ENCODE data around the gene CCDC50. TPM values are rescaled to one million over a fixed set of nuclear protein-coding genes. Genes with fewer than 3 reads are reported as not detected.
A peak's percentile ranks its signal among the peaks of the same experiment; 100 is the strongest.

CCDC50 gene
- total RNA-seq, 2 donors from 2014 or later, result 29.4 to 35.9 TPM

GRCh38 chr3:191301017-191301416, 28.2 kb upstream of the CCDC50 start:
- Mint-ChIP-seq H3K27ac (no peak overlapping the region), H3K36me3 (ENCODE audit: insufficient read depth in 2 of 2) (no peaks in the 10 kb centered on the region), H3K9me3 (no peaks in the 10 kb centered on the region), H3K4me3 (peak overlapping the region in 1 of 2 donors; percentile 9), H3K27me3 (ENCODE audit: low read depth) (no peaks in the 10 kb centered on the region), H3K4me1 (ENCODE audit: low read depth) (no peaks in the 10 kb centered on the region)
- peak; percentile 36 to 56 for ATAC-seq (replicated peaks in 1 of 2)
- DNase-seq, result no peak

DNA sequence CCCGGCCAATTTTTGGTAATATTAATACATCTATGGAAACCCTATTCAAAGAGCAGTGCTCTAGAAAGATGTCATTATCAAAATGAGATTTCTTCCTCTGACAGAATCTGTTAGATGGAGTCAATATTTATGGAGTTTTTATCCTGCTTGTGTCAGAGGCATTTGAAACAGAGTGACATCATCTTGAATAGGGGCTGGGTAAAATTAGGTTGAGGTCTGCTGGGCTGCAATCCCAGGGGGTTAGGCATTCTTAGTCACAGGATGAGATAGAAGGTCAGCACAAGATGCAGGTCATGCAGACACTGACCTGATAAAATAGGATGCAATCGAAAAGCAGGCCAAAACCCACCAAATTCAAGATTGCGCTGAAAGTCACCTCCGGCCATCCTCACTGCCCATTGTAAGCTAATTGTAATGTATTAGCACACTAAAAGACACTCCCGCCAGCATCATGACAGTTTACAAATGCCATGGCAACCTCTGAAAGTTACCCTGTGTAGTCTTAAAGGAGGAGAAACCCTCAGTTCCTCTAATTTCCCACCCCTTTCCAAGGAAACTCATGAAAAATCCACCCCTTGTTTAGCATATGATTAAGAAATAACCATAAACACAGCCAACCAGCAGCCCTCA, 27.3 kb upstream of the CCDC50 start:
- Mint-ChIP-seq H3K4me3 (no peak overlapping the region), H3K36me3 (ENCODE audit: insufficient read depth in 2 of 2) (no peaks in the 10 kb centered on the region), H3K27ac (no peak overlapping the region), H3K27me3 (ENCODE audit: low read depth) (no peaks in the 10 kb centered on the region), H3K4me1 (ENCODE audit: low read depth) (no peaks in the 10 kb centered on the region), H3K9me3 (no peaks in the 10 kb centered on the region)
- no peak for ATAC-seq (replicated peaks in 1 of 2)
- no peak for DNase-seq

GRCh38 chr3:191302451-191302850, 26.7 kb upstream of the CCDC50 start:
- no peaks in the 10 kb centered on the region for H3K4me1 Mint-ChIP-seq (ENCODE audit: low read depth)
- H3K9me3 Mint-ChIP-seq, result no peaks in the 10 kb centered on the region
- DNase-seq, result no peak
- no peak overlapping the region for H3K27ac Mint-ChIP-seq
- H3K36me3 Mint-ChIP-seq (ENCODE audit: insufficient read depth in 2 of 2), result no peaks in the 10 kb centered on the region
- no peak overlapping the region for H3K4me3 Mint-ChIP-seq
- H3K27me3 Mint-ChIP-seq (ENCODE audit: low read depth), result no peaks in the 10 kb centered on the region
- ATAC-seq (replicated peaks in 1 of 2), result no peak

DNA sequence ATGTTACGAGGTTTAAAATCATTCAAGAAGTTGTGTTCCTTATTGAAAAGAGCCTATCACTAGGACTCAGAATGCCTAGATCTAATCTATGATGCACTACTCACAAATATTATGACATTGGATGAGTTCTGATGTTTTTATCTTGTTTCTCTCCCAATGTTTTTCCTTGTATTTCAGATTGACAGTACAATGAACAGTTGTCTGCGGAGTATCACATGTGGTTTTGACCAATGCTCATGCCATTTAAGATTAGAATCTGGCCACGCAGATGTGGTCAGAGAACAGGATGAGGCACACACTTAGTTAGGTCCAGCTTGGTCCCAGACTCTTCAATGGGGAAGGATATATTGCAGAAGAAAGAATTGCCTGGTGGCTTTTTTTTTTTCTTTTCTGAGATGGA, 25.6 kb upstream of the CCDC50 start:
- ATAC-seq (replicated peaks in 1 of 2), result no peak
- no peaks in the 10 kb centered on the region for H3K27me3 Mint-ChIP-seq (ENCODE audit: low read depth)
- H3K36me3 Mint-ChIP-seq (ENCODE audit: insufficient read depth in 2 of 2), result no peaks in the 10 kb centered on the region
- no peak overlapping the region for H3K27ac Mint-ChIP-seq
- H3K4me3 Mint-ChIP-seq, result no peak overlapping the region
- H3K9me3 Mint-ChIP-seq, result no peaks in the 10 kb centered on the region
- H3K4me1 Mint-ChIP-seq (ENCODE audit: low read depth), result no peaks in the 10 kb centered on the region
- no peak for DNase-seq

GRCh38 chr3:191306428-191306827, 22.8 kb upstream of the CCDC50 start:
- no peaks in the 10 kb centered on the region for H3K4me1 Mint-ChIP-seq (ENCODE audit: low read depth)
- ATAC-seq (replicated peaks in 1 of 2), result no peak
- no peaks in the 10 kb centered on the region for H3K36me3 Mint-ChIP-seq (ENCODE audit: insufficient read depth in 2 of 2)
- no peaks in the 10 kb centered on the region for H3K27me3 Mint-ChIP-seq (ENCODE audit: low read depth)
- H3K9me3 Mint-ChIP-seq, result peaks cover 0 to 4% of the 10 kb centered on the region in 2 donors
- H3K4me3 Mint-ChIP-seq, result no peak overlapping the region
- DNase-seq, result no peak
- no peak overlapping the region for H3K27ac Mint-ChIP-seq

DNA sequence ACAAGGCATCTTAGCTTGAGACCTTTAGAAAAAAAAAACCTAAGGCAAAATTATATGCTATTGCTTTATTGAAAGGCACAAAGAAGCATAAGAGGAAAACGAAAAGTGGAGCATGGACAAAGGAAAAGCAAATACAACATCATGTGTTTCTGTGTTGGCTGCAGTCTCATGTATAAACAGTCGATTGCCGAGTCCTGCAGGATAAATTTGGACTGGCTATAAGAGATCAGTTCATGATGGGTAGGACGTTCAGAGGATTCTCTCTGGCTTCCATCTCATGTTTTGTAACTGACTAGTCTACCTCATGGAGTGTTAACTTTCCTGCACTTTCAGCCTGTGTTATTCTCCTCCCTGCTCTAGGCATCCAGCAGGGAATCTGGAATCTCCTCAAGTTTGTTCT, 21.9 kb upstream of the CCDC50 start:
- no peaks in the 10 kb centered on the region for H3K36me3 Mint-ChIP-seq (ENCODE audit: insufficient read depth in 2 of 2)
- peaks cover 0 to 4% of the 10 kb centered on the region in 2 donors for H3K9me3 Mint-ChIP-seq
- no peaks in the 10 kb centered on the region for H3K4me1 Mint-ChIP-seq (ENCODE audit: low read depth)
- H3K27me3 Mint-ChIP-seq (ENCODE audit: low read depth), result no peaks in the 10 kb centered on the region
- H3K27ac Mint-ChIP-seq, result no peak overlapping the region
- no peak for DNase-seq
- no peak for ATAC-seq (replicated peaks in 1 of 2)
- H3K4me3 Mint-ChIP-seq, result no peak overlapping the region

DNA sequence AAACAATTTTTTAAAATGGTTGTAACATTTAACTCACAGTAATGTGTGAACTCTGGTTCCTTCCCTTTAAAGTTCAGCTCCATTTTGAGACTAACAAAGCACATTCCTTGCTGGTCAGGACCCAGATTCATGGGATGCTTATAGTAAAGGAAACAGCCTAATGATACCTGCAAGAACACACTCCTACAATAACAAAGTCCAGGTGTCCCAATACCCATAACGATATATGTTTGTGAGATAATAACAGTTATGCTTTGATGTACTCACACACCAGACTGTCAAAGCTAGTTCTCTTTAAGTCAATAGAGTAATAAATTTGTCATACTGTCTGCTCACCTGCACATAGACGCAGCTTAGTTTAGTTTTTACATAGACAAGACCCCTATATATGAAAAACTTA, 15.9 kb upstream of the CCDC50 start:
- DNase-seq (no peak), ATAC-seq (replicated peaks in 1 of 2) (no peak)
- Mint-ChIP-seq H3K4me3 (no peak overlapping the region), H3K36me3 (ENCODE audit: insufficient read depth in 2 of 2) (no peaks in the 10 kb centered on the region), H3K27me3 (ENCODE audit: low read depth) (no peaks in the 10 kb centered on the region), H3K27ac (no peak overlapping the region), H3K9me3 (peaks cover 0 to 4% of the 10 kb centered on the region in 2 donors), H3K4me1 (ENCODE audit: low read depth) (no peaks in the 10 kb centered on the region)

GRCh38 chr3:191314109-191314728, 15.0 kb upstream of the CCDC50 start:
- Mint-ChIP-seq H3K9me3 (peaks cover 0 to 4% of the 10 kb centered on the region in 2 donors), H3K27me3 (ENCODE audit: low read depth) (no peaks in the 10 kb centered on the region), H3K4me3 (no peak overlapping the region), H3K4me1 (ENCODE audit: low read depth) (no peaks in the 10 kb centered on the region), H3K27ac (no peak overlapping the region), H3K36me3 (ENCODE audit: insufficient read depth in 2 of 2) (no peaks in the 10 kb centered on the region)
- DNase-seq, result no peak
- ATAC-seq (replicated peaks in 1 of 2), result no peak

DNA sequence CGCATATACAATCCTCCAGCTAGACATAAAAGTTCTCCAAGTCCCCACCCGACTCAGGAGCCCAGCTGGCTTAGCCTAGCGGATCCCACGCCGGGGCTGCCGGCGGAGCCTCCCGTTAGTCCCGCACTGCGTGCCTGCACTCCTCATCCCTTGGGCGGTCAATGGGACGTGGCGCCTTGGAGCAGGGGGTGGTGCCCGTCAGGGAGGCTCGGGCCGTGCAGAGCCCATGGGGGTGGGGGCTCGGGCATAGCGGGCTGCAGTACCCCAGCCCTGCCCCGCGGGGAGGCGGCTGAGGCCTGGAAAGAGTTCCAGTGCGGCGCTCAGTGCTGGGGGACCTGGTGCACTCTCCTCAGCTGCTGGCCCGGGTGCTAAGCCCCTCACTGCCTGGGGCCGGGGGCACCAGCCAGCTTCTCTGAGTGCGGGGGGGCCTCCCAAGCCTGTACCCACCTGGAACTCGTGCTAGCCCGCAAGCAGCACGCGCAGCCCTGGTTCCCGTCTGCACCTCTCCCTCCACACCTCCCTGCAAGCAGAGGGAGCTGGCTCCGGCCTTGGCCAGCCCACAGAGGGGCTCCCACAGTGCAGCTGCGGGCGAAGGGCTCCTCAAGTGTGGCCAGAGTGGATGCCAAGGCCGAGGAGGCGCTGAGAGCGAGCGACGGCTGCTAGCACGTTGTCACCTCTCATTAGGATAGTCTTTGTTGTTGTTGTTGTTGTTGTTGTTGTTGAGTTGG, 12.2 kb upstream of the CCDC50 start:
- Mint-ChIP-seq H3K36me3 (ENCODE audit: insufficient read depth in 2 of 2) (no peaks in the 10 kb centered on the region), H3K27me3 (ENCODE audit: low read depth) (no peaks in the 10 kb centered on the region), H3K9me3 (no peaks in the 10 kb centered on the region), H3K4me1 (ENCODE audit: low read depth) (no peaks in the 10 kb centered on the region), H3K4me3 (no peak overlapping the region), H3K27ac (no peak overlapping the region)
- ATAC-seq (replicated peaks in 1 of 2), result no peak
- DNase-seq, result no peak

- Mint-ChIP-seq H3K4me1 (ENCODE audit: low read depth) (no peaks in the 10 kb centered on the region), H3K9me3 (peaks cover 0 to 2% of the 10 kb centered on the region in 2 donors), H3K27ac (no peak overlapping the region), H3K36me3 (ENCODE audit: insufficient read depth in 2 of 2) (no peaks in the 10 kb centered on the region), H3K27me3 (ENCODE audit: low read depth) (no peaks in the 10 kb centered on the region), H3K4me3 (no peak overlapping the region)
- DNase-seq (no peak), ATAC-seq (replicated peaks in 1 of 2) (no peak)
Measured at GRCh38 chr3:191320316-191320715, 8.9 kb upstream of the CCDC50 start.

- H3K27ac Mint-ChIP-seq, result no peak overlapping the region
- peaks cover 0 to 2% of the 10 kb centered on the region in 2 donors for H3K9me3 Mint-ChIP-seq
- ATAC-seq (replicated peaks in 1 of 2), result no peak
- H3K27me3 Mint-ChIP-seq (ENCODE audit: low read depth), result no peaks in the 10 kb centered on the region
- no peaks in the 10 kb centered on the region for H3K4me1 Mint-ChIP-seq (ENCODE audit: low read depth)
- no peak overlapping the region for H3K4me3 Mint-ChIP-seq
- DNase-seq, result no peak
- no peaks in the 10 kb centered on the region for H3K36me3 Mint-ChIP-seq (ENCODE audit: insufficient read depth in 2 of 2)
Measured at GRCh38 chr3:191321019-191321767, 8.0 kb upstream of the CCDC50 start.

GRCh38 chr3:191324936-191325335, 4.3 kb upstream of the CCDC50 start:
- Mint-ChIP-seq H3K36me3 (ENCODE audit: insufficient read depth in 2 of 2) (no peaks in the 10 kb centered on the region), H3K27ac (no peak overlapping the region), H3K4me3 (no peak overlapping the region), H3K4me1 (ENCODE audit: low read depth) (peaks cover 7% of the 10 kb centered on the region), H3K9me3 (peaks cover 0 to 2% of the 10 kb centered on the region in 2 donors), H3K27me3 (ENCODE audit: low read depth) (peaks cover 8% of the 10 kb centered on the region)
- ATAC-seq (replicated peaks in 1 of 2), result no peak
- no peak for DNase-seq

GRCh38 chr3:191327526-191327925, 1.7 kb upstream of the CCDC50 start:
- H3K4me3 Mint-ChIP-seq, result no peak overlapping the region
- H3K9me3 Mint-ChIP-seq, result peaks cover 0 to 2% of the 10 kb centered on the region in 2 donors
- peaks cover 18% of the 10 kb centered on the region for H3K4me1 Mint-ChIP-seq (ENCODE audit: low read depth)
- peaks cover 23% of the 10 kb centered on the region for H3K27me3 Mint-ChIP-seq (ENCODE audit: low read depth)
- peaks cover 2% of the 10 kb centered on the region in 2 donors for H3K36me3 Mint-ChIP-seq (ENCODE audit: insufficient read depth in 2 of 2)
- no peak overlapping the region for H3K27ac Mint-ChIP-seq
- ATAC-seq (replicated peaks in 1 of 2) (no peak), DNase-seq (no peak)
